ENCODE data around the gene MYO1D. TPM values are rescaled to one million over a fixed set of nuclear protein-coding genes. Genes with fewer than 3 reads are reported as not detected.

The MYO1D gene
- total and polyA plus RNA-seq, 8 donors = 22.0 to 92.8 (median 27.4) TPM

GRCh38 chr17:32516450-32516849 lies 360.5 kb downstream of the MYO1D start:
- no peak for ATAC-seq
- H3K36me3 ChIP-seq = no peaks in the 10 kb centered on the region

GRCh38 chr17:32515677-32516383 lies 361.1 kb downstream of the MYO1D start:
- TF ChIP-seq CTCF (IDR thresholded peaks at IDR 0.05) = no peak

More at GRCh38 chr17:32516450-32516849, 360.5 kb downstream of the MYO1D start:
- Histone ChIP-seq H3K4me3 (no peak overlapping the region), H3K4me1 (peaks cover 5 to 17% of the 10 kb centered on the region in 2 donors), H3K9me3 (no peaks in the 10 kb centered on the region), H3K27ac (no peak overlapping the region), H3K27me3 (peaks cover 0 to 36% of the 10 kb centered on the region in 2 donors)
- intact Hi-C loops (cut with DNase I) = no loop called here
- no peak for DNase-seq
- TF ChIP-seq CTCF (IDR thresholded peaks at IDR 0.05) = no peak

GRCh38 chr17:32514606-32515005 lies 362.3 kb downstream of the MYO1D start:
- peaks cover 0 to 23% of the 10 kb centered on the region in 2 donors for H3K27me3 ChIP-seq
- ATAC-seq (no peak), DNase-seq (no peak)
- H3K4me1 ChIP-seq = peaks cover under 1 to 12% of the 10 kb centered on the region in 2 donors
- TF ChIP-seq CTCF (IDR thresholded peaks at IDR 0.05) = no peak
- intact Hi-C loops (cut with DNase I) = no loop called here
- H3K9me3 ChIP-seq = no peaks in the 10 kb centered on the region
- no peaks in the 10 kb centered on the region for H3K36me3 ChIP-seq
- H3K27ac ChIP-seq = no peak overlapping the region
- no peak overlapping the region for H3K4me3 ChIP-seq

More at GRCh38 chr17:32515677-32516383, 361.1 kb downstream of the MYO1D start:
- Histone ChIP-seq H3K4me3 (no peak overlapping the region), H3K27ac (no peak overlapping the region), H3K27me3 (peaks cover 0 to 36% of the 10 kb centered on the region in 2 donors), H3K36me3 (no peaks in the 10 kb centered on the region), H3K9me3 (no peaks in the 10 kb centered on the region), H3K4me1 (peaks cover 5 to 17% of the 10 kb centered on the region in 2 donors)
- intact Hi-C loops (cut with DNase I) = no loop called here
- DNase-seq = no peak
- no peak for ATAC-seq

- Histone ChIP-seq H3K27me3 (peaks cover 0 to 13% of the 10 kb centered on the region in 2 donors), H3K4me1 (peaks cover 0 to 2% of the 10 kb centered on the region in 2 donors), H3K9me3 (no peaks in the 10 kb centered on the region), H3K27ac (no peak overlapping the region), H3K4me3 (no peak overlapping the region), H3K36me3 (no peaks in the 10 kb centered on the region)
- ATAC-seq (no peak), DNase-seq (no peak)
- TF ChIP-seq CTCF (IDR thresholded peaks at IDR 0.05) = no peak
- intact Hi-C loops (cut with DNase I) = no loop called here
These were observed 363.3 kb downstream of the MYO1D start for GRCh38 chr17:32513579-32513978.

- TF ChIP-seq CTCF (IDR thresholded peaks at IDR 0.05) = no peak
- no peak overlapping the region for H3K27ac ChIP-seq
- H3K9me3 ChIP-seq = no peaks in the 10 kb centered on the region
- H3K36me3 ChIP-seq = no peaks in the 10 kb centered on the region
- intact Hi-C loops (cut with DNase I) = no loop called here
- H3K4me3 ChIP-seq = no peak overlapping the region
- DNase-seq = no peak
- peaks cover 0 to under 1% of the 10 kb centered on the region in 2 donors for H3K27me3 ChIP-seq
- H3K4me1 ChIP-seq = no peaks in the 10 kb centered on the region
- ATAC-seq = no peak
These were observed 364.6 kb downstream of the MYO1D start for GRCh38 chr17:32512328-32512727.
